NCI-H2196 (cell line): ENCODE measurements around the gene OR56A3.
"Not testable (repeated sequence)": the region's sequence is repeated elsewhere in the genome, so short reads cannot be mapped to it uniquely, and the experiment has no call there.

ENCODE experiments used
- DNase-seq: peaks from one replicate; lab custom pipeline; 2025; ENCODE audit not compliant: unreplicated experiment; lab: John Stamatoyannopoulos, UW

Gene OR56A3

GRCh38 chr11:5941951-5942350, at the start of gene OR56A3:
Gene OR56A3 (plus strand): TSS chr11:5942251. CDS start chr11:5947347, 5,096 bp downstream.
- no peak for DNase-seq

- DNase-seq = no peak
Observed at GRCh38 chr11:5892908-5893307, 49.1 kb upstream of the OR56A3 start, which contains the start of gene OR52E5. Gene OR52E5 (plus strand): TSS chr11:5893208. CDS start chr11:5900777, 7,569 bp downstream.

GRCh38 chr11:5899534-5899933, 42.5 kb upstream of the OR56A3 start:
- DNase-seq = no peak

- DNase-seq = no peak
Observed at GRCh38 chr11:5910540-5910939, 31.5 kb upstream of the OR56A3 start.

- no peak for DNase-seq
Observed at GRCh38 chr11:5922749-5923426, 19.2 kb upstream of the OR56A3 start.

- no peak for DNase-seq
Observed at GRCh38 chr11:5923427-5923776, 18.6 kb upstream of the OR56A3 start.

- no peak for DNase-seq
Observed at GRCh38 chr11:5923794-5924193, 18.3 kb upstream of the OR56A3 start.

GRCh38 chr11:5928271-5928670, 13.8 kb upstream of the OR56A3 start:
- DNase-seq = no peak

- no peak for DNase-seq
Observed at GRCh38 chr11:5928811-5929210, 13.2 kb upstream of the OR56A3 start.

GRCh38 chr11:5929571-5930368, 12.3 kb upstream of the OR56A3 start:
- DNase-seq = no peak

GRCh38 chr11:5930614-5931013, 11.4 kb upstream of the OR56A3 start:
- DNase-seq = no peak

GRCh38 chr11:5931061-5931460, 11.0 kb upstream of the OR56A3 start:
- no peak for DNase-seq

GRCh38 chr11:5932671-5933070, 9.4 kb upstream of the OR56A3 start:
- no peak for DNase-seq

- DNase-seq = no peak
Observed at GRCh38 chr11:5933116-5933515, 8.9 kb upstream of the OR56A3 start.

GRCh38 chr11:5937868-5938602, 4.0 kb upstream of the OR56A3 start:
- DNase-seq = no peak

- no peak for DNase-seq
Observed at GRCh38 chr11:5938603-5938965, 3.5 kb upstream of the OR56A3 start.

GRCh38 chr11:5940748-5941147, 1.3 kb upstream of the OR56A3 start:
- no peak for DNase-seq

GRCh38 chr11:5955586-5955985, 13.5 kb downstream of the OR56A3 start:
- DNase-seq = no peak

GRCh38 chr11:5960704-5961320, 18.8 kb downstream of the OR56A3 start:
- not testable (repeated sequence) for DNase-seq

GRCh38 chr11:5966958-5967357, 24.9 kb downstream of the OR56A3 start:
- DNase-seq = no peak

GRCh38 chr11:5967708-5968107, 25.7 kb downstream of the OR56A3 start:
- DNase-seq = no peak
